ENCODE data around the gene RDH16. TPM values are rescaled to one million over a fixed set of nuclear protein-coding genes. Genes with fewer than 3 reads are reported as not detected.

Gene RDH16, protein sequence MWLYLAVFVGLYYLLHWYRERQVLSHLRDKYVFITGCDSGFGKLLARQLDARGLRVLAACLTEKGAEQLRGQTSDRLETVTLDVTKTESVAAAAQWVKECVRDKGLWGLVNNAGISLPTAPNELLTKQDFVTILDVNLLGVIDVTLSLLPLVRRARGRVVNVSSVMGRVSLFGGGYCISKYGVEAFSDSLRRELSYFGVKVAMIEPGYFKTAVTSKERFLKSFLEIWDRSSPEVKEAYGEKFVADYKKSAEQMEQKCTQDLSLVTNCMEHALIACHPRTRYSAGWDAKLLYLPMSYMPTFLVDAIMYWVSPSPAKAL
- total RNA-seq, result not detected in 2 replicates

DNA sequence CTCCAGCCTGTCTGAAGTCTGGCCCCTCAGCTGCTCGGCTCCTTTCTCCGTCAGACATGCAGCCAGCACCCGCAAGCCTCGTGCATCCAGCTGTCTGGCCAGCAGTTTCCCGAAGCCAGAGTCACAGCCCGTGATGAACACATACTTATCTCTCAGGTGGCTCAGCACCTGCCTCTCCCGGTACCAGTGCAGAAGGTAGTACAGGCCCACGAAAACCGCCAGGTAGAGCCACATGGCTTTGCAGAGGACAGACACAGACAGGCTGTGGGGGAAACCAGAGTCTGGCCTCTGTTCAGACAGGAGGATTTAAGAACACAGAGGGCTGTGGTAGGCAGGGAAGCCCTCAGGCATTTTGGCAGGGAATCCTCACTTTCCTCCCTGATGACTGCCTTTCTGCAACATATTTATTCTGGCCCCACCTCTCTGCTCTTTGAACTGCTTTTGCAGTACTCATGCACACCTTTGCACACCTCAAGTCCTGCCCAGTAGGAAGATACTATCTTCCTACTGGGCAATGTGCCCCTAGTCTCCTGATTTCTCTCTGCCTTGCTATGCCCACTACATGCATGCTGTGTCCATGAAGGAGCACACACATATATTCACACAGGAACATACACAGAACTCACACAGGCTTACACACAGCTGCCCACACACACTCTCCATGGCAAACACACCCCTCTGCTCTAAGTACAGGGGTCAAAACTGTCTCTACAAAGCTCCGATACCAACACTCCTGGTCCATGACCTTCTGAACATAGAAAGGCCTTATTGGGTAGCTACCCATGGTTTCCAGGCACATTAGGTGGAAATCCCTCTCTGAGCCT, at the start of gene RDH16:
Gene RDH16 (minus strand): TSS at position 380 of the 824 bp plus-strand sequence. CDS start 146 bp downstream, at position 234.
- Histone ChIP-seq H3K36me3 (ENCODE audit: control insufficient read depth, insufficient read depth, low read length) (no peaks in the 10 kb centered on the region), H3K27me3 (ENCODE audit: control insufficient read depth, insufficient read depth, low read length) (no peaks in the 10 kb centered on the region), H3K4me3 (ENCODE audit: low read depth, low read length) (no peak within 1 kb of the TSS)
- TF ChIP-seq, protein P1, sequence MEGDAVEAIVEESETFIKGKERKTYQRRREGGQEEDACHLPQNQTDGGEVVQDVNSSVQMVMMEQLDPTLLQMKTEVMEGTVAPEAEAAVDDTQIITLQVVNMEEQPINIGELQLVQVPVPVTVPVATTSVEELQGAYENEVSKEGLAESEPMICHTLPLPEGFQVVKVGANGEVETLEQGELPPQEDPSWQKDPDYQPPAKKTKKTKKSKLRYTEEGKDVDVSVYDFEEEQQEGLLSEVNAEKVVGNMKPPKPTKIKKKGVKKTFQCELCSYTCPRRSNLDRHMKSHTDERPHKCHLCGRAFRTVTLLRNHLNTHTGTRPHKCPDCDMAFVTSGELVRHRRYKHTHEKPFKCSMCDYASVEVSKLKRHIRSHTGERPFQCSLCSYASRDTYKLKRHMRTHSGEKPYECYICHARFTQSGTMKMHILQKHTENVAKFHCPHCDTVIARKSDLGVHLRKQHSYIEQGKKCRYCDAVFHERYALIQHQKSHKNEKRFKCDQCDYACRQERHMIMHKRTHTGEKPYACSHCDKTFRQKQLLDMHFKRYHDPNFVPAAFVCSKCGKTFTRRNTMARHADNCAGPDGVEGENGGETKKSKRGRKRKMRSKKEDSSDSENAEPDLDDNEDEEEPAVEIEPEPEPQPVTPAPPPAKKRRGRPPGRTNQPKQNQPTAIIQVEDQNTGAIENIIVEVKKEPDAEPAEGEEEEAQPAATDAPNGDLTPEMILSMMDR (IDR thresholded peaks at IDR 0.05; ENCODE audit: insufficient read depth, low read length, poor library complexity, severe bottlenecking), result no peak
- no peak for DNase-seq (ENCODE audit: low read depth)

DNA sequence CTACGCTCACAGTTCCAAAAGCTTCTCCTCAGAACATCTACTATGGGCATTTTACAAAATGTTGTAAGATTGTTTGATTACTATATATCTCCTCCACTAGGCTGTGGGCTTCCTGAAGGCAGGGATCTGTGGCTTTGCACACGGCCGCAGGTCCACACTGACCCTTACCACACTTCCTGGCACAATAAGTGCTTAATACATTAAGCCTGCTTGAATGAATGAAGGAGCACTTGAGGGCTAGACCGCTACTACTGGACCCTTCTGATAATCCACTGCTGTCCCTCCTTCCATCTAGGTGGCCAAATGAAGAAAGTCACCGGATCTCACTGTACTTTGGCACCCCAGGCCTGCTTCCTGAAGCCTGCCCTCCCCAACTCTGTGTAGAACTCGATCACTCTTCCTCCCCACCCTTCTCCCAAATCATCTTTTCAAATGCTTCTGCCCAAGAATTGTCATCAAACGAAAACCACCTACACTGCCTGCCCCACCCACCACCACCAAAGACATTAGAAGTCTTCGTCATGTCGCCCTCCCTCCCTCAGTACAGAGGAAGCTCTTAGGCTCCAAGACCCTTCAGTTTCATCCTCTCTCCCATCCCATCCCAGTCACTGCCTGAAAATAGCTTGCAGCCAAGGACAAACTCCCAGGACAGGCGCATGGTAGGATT, 49.5 kb upstream of the RDH16 start:
- no peak for DNase-seq (ENCODE audit: low read depth)
- Histone ChIP-seq H3K4me3 (ENCODE audit: low read depth, low read length) (peak overlapping the region; percentile 13), H3K36me3 (ENCODE audit: control insufficient read depth, insufficient read depth, low read length) (peaks cover 3% of the 10 kb centered on the region), H3K27me3 (ENCODE audit: control insufficient read depth, insufficient read depth, low read length) (peaks cover 3% of the 10 kb centered on the region)
- TF ChIP-seq, protein P1 (IDR thresholded peaks at IDR 0.05; ENCODE audit: insufficient read depth, low read length, poor library complexity, severe bottlenecking), result no peak

DNA sequence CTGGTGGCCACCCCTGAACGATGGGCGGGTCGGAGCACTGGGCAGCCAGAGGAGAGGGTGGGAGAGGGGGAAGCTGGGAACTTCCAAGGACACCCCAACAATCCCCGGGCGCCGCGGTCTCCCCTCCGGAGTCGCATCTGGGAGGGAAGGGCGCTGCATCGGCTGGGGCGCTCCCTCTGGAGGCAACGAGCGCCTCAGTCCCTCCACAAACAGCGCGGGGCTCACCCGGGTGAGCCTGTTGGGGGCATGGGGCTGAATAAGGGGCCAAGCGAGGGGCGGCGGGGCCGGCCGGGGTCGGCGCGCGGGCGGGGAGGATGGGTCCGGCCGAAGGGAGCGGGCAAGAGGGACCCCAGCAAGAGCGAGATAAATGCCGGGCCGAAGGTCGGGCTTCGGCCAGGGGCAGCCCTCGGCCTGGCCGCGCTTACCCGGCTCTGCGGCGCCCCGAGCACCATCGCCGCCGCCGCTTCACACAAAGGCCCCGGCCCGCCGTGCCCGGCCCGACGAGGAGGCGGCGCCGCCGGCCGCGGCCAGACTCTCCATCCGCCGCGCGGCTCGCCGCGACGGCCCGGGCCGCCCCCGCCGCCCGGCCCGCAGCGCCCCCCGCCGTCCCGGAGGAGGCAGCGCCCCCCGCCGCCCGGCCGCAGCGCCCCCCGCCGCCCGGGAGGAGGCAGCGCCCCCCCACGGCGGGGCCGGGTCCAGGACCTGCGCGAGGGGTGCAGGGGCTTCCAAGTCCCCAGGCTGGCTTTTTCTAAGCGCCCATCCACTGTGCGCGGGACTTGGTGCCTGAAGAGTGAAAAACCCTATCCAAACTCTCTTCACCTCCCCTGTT, 48.8 kb upstream of the RDH16 start, which contains the start of gene ZBTB39:
Gene ZBTB39 (minus strand): TSS at position 567 of the 829 bp plus-strand sequence. CDS start 1,629 bp downstream, outside the sequence.
- H3K27me3 ChIP-seq (ENCODE audit: control insufficient read depth, insufficient read depth, low read length), result no peaks in the 10 kb centered on the region
- peaks cover 3% of the 10 kb centered on the region for H3K36me3 ChIP-seq (ENCODE audit: control insufficient read depth, insufficient read depth, low read length)
- no peak for DNase-seq (ENCODE audit: low read depth)
- TF ChIP-seq, protein P1 (IDR thresholded peaks at IDR 0.05; ENCODE audit: insufficient read depth, low read length, poor library complexity, severe bottlenecking), result peak; percentile 52
- peak within 1 kb of the TSS; percentile 71 for H3K4me3 ChIP-seq (ENCODE audit: low read depth, low read length)

DNA sequence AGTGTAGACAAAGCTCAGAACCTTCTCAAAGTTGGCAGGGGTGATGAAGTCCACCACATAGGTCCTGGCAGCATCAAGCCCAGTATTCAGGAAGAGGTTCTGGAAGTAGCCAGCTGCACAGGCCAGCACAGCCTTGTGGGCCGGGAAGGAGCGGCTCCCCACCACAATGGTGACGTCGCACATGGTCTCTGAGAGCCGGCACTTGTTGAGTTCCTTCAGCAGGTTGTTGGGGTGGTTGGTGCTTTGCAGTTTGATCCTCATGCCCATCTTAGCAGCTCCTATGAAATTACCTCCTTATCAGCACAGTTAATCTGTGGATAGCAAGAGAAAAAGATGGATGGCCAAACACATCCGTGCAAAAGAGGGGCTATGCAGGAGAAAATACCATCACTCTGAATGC, 47.2 kb upstream of the RDH16 start:
- no peak for DNase-seq (ENCODE audit: low read depth)
- TF ChIP-seq, protein P1 (IDR thresholded peaks at IDR 0.05; ENCODE audit: insufficient read depth, low read length, poor library complexity, severe bottlenecking), result no peak
- no peaks in the 10 kb centered on the region for H3K27me3 ChIP-seq (ENCODE audit: control insufficient read depth, insufficient read depth, low read length)
- H3K4me3 ChIP-seq (ENCODE audit: low read depth, low read length), result no peak overlapping the region
- H3K36me3 ChIP-seq (ENCODE audit: control insufficient read depth, insufficient read depth, low read length), result peaks cover 3% of the 10 kb centered on the region

DNA sequence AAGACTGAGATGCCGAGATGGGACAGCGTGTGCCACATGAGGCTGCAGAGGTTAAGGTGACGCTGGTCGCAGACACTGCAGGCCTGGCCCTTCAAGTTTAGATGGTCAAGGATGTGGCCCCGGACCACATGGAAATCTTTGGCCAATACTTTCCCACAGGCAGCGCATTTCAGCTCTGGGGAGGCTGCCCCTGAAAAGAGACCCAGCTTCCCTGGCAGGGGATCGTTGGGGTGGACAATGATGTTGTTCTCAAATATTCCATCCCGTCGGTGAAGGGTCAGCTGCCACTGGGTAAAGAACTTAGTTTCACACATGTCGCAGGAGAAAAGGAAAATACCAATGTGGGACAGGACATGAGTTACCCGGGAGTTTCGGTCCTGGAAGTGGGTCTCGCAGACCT, 46.0 kb upstream of the RDH16 start:
- H3K36me3 ChIP-seq (ENCODE audit: control insufficient read depth, insufficient read depth, low read length), result peaks cover 3% of the 10 kb centered on the region
- no peaks in the 10 kb centered on the region for H3K27me3 ChIP-seq (ENCODE audit: control insufficient read depth, insufficient read depth, low read length)
- TF ChIP-seq, protein P1 (IDR thresholded peaks at IDR 0.05; ENCODE audit: insufficient read depth, low read length, poor library complexity, severe bottlenecking), result no peak
- no peak for DNase-seq (ENCODE audit: low read depth)
- no peak overlapping the region for H3K4me3 ChIP-seq (ENCODE audit: low read depth, low read length)
